Mucosa of descending colon (tissue), 3 donors: ENCODE data around the gene ROS1. TPM values are rescaled to one million over a fixed set of nuclear protein-coding genes. Genes with fewer than 3 reads are reported as not detected.
"Not testable (repeated sequence)": the region's sequence is repeated elsewhere in the genome, so short reads cannot be mapped to it uniquely, and the experiment has no call there.

Experiments
- ATAC-seq: fragments of 200-7000 bp; cut with Tn5 transposase; one replicate; pipeline ENCODE4 v1.9.1; 2020; ENCODE audit warnings: mild to moderate bottlenecking, moderate library complexity
- DNase-seq, 3 donors: peaks; one replicate each; pipeline ENCODE4 v3.0.0-alpha.2; 2020
- H3K36me3 ChIP-seq: fragments of 200-600 bp; one replicate; pipeline ENCODE4 v1.8.0; 2021; ENCODE audit warnings: low read depth, mild to moderate bottlenecking
- H3K4me1 ChIP-seq: fragments of 200-600 bp; one replicate; pipeline ENCODE4 v1.8.0; 2021; ENCODE audit warnings: low read depth, mild to moderate bottlenecking
- H3K4me3 ChIP-seq: fragments of 200-600 bp; one replicate; pipeline ENCODE4 v1.8.0; 2021; ENCODE audit warnings: mild to moderate bottlenecking
- H3K9me3 ChIP-seq: fragments of 200-600 bp; one replicate; pipeline ENCODE4 v1.8.0; 2021; ENCODE audit warnings: mild to moderate bottlenecking
- CTCF ChIP-seq: fragments of 200-600 bp; IDR thresholded peaks from one replicate; pipeline ENCODE4 v1.8.0; 2022; ENCODE audit warnings: antibody characterized with exemption, mild to moderate bottlenecking
- intact Hi-C, 2 donors: fragments of 100-400 bp; cut with DNase I in 1 of 2; cut with micrococcal nuclease in 1 of 2; formaldehyde crosslinking; loops; one replicate each; pipeline versions ENCODE4 v1.11.0 to v1.11.1; 2022; cut with DNase I, micrococcal nuclease
- total RNA-seq, 3 donors: library from RNA; stranded (reverse); fragmentation: NEBNext Ultra II Directional in 2 of 3; extraction: Animal tissue kit (Norgen Biotek cat#: 25700) in 2 of 3; gene quantifications; one replicate each; pipeline versions ENCODE4 v1.2.1 to v1.2.4, GENCODE V29; 2021 to 2023
- donor health status: DM: no; HTN: no; CAD: no; lungs with moderate emphysema.
- donor health status: DM: no; HTN: no; CAD: no.
- donor health status: DM: no; HTN: yes; CAD: no.

ROS1 gene
- total RNA-seq, 3 donors from 2014 or later = 0.38 to 1.1 (median 1.0) TPM

DNA sequence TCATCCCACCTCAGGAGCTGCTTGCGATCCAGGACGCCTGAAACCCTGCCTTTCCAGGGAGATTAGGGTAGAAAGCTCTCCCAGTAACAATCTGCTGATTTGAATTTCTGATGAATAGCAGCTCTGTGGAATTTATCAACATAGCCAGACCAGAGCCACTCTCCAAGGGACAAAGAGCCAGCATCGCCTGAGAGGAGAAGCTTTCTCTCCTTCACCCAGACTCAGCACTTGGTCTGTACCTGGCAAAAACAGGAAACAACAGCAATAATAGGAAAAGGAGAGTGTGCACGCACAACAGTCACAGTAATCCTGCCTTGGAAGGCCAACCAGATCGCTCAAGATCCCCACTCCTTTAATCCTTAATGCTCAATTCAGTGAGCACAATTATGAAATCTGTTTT, 22.3 kb upstream of the ROS1 start:
- Histone ChIP-seq H3K4me1 (peaks cover 7% of the 10 kb centered on the region), H3K9me3 (no peaks in the 10 kb centered on the region), H3K4me3 (no peak overlapping the region), H3K36me3 (no peaks in the 10 kb centered on the region)
- intact Hi-C loops = loop anchor here in 1 of 2 donors (5.0 kb wide), 1 partner anchor 109 kb away; no protein-coding TSS in a partner anchor
- no peak for TF ChIP-seq CTCF
- DNase-seq = no peak
- no peak for ATAC-seq

- Histone ChIP-seq H3K4me1 (peaks cover 7% of the 10 kb centered on the region), H3K9me3 (no peaks in the 10 kb centered on the region), H3K36me3 (no peaks in the 10 kb centered on the region), H3K4me3 (no peak overlapping the region)
- no peak for TF ChIP-seq CTCF
- intact Hi-C loops = loop anchor here in 1 of 2 donors (5.0 kb wide), 1 partner anchor 110 kb away; no protein-coding TSS in a partner anchor
- no peak for DNase-seq
- ATAC-seq = no peak
Observed at GRCh38 chr6:117446861-117447260, 21.1 kb upstream of the ROS1 start.

DNA sequence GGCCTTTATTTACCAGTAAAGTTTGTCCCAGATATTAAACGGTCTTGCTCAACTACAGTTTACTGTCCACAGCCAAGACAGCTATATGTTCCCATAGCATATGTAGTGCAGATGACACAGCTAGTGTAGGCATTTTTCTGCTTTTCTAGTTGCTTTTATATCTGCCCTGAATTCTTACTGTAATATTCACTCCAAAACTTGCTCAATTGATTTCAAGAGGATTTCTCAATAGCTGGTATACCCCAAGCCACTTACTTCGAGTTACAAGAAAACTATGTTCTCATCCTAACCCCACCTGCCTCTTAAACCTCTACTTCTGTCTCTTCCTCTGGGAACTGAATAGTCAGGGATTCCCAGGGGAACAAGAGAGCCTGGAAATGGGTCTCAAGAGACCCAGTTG, 18.9 kb upstream of the ROS1 start:
- no peak for ATAC-seq
- no peaks in the 10 kb centered on the region for H3K36me3 ChIP-seq
- no peak for TF ChIP-seq CTCF
- H3K9me3 ChIP-seq = no peaks in the 10 kb centered on the region
- intact Hi-C loops = no loop called here
- no peaks in the 10 kb centered on the region for H3K4me1 ChIP-seq
- no peak for DNase-seq
- no peak overlapping the region for H3K4me3 ChIP-seq

- H3K9me3 ChIP-seq, ATAC-seq, intact Hi-C loops, DNase-seq, H3K4me3 ChIP-seq, H3K36me3 ChIP-seq, H3K4me1 ChIP-seq: not testable (repeated sequence)
Observed at GRCh38 chr6:117442313-117442712, 16.6 kb upstream of the ROS1 start.

DNA sequence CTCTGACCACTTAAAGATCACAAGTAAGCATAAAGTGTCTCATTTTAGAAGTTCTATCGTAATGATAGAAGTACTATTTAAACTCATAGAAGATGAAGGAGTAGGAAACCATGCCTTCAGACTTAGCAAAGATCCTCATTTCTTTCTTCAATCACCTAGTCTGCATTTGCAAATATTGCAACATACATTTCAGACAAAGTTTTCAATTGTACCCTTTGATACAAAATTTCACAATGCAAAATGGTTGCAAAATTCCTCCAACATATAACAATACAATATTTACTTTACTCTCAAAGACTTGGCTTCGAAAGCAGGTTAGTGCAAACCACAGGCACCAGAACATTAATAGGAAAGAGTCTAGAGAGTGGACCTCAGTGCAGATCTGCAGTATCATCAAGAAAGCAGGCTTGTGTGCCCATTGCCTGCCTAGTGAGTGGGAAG, 16.1 kb upstream of the ROS1 start:
- Histone ChIP-seq H3K9me3 (no peaks in the 10 kb centered on the region), H3K36me3 (no peaks in the 10 kb centered on the region), H3K4me3 (no peak overlapping the region), H3K4me1 (no peaks in the 10 kb centered on the region)
- ATAC-seq = no peak
- TF ChIP-seq CTCF = no peak
- no peak for DNase-seq
- intact Hi-C loops = no loop called here

DNA sequence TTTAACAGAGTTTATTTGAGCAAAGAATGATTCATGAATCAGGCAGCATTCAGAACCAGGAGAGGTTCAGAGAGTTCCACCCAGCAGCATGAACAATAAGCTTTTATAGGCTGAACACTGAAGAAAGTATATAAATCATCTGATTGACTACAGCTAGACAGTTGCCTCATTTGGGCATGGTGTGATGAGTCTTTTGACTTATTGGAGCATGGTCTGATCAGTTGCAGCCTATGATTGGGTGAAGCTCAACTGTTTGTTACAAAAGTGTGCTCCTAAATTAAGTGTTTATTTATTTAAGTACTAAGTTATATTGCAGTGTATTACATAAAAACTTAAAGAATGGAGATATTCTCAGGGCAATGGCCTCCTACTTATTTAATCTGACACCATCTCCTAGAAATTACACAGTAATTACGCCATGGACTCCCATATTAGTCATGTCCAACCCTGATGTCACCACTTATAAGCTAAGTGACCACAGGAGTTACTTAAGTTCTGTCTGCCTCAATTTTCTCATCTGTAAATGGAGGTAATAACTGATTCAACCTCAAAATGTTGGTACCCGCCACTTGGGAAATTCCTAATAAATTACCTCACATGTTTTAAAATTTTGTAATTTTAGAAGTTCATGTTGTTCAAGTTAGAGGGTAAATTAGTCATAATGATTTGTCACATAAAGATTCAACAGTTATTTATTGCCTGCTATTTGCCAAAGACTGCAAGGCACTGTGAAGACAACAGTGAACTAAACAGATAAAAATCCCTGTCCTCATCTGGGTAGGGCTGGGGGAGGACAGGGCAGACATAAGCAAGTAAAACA, 15.2 kb upstream of the ROS1 start:
- no peak overlapping the region for H3K4me3 ChIP-seq
- no peaks in the 10 kb centered on the region for H3K36me3 ChIP-seq
- intact Hi-C loops = no loop called here
- peak; percentile 39 for ATAC-seq
- no peak for DNase-seq
- no peaks in the 10 kb centered on the region for H3K9me3 ChIP-seq
- no peaks in the 10 kb centered on the region for H3K4me1 ChIP-seq
- no peak for TF ChIP-seq CTCF
